Left colon (tissue), 2 donors: ENCODE data around the gene CAPRIN1. TPM values are rescaled to one million over a fixed set of nuclear protein-coding genes. Genes with fewer than 3 reads are reported as not detected.

Experiments
- total RNA-seq, 2 donors: library from RNA; stranded (reverse); fragmentation: NEBNext Ultra II Directional; extraction: Animal tissue kit (Norgen Biotek cat#: 25700); gene quantifications; one replicate each; pipeline ENCODE4 v1.2.1, GENCODE V29; 2021
- donor health status: DM: no; HTN: no; CAD: no.
- donor health status: DM: yes; HTN: yes; CAD: no.

Gene CAPRIN1
- total RNA-seq, 2 donors from 2014 or later, result 150 to 166 TPM

Other genes starting within 250 kb of the CAPRIN1 start
- gene LMO2, start 159.7 kb upstream of the CAPRIN1 start, total RNA-seq, result 1 to 10 TPM; 5.8 to 9.0 TPM
- 10 to 100 TPM; 22.5 to 30.6 TPM for gene NAT10, start 53.9 kb downstream of the CAPRIN1 start, total RNA-seq